ENCODE measurements around the gene AKR7A3. TPM values are rescaled to one million over a fixed set of nuclear protein-coding genes. Genes with fewer than 3 reads are reported as not detected.
A peak's percentile ranks its signal among the peaks of the same experiment; 100 is the strongest.

AKR7A3 gene
- total RNA-seq, 2 donors from 2014 or later, result 2.6 to 6.7 TPM

DNA sequence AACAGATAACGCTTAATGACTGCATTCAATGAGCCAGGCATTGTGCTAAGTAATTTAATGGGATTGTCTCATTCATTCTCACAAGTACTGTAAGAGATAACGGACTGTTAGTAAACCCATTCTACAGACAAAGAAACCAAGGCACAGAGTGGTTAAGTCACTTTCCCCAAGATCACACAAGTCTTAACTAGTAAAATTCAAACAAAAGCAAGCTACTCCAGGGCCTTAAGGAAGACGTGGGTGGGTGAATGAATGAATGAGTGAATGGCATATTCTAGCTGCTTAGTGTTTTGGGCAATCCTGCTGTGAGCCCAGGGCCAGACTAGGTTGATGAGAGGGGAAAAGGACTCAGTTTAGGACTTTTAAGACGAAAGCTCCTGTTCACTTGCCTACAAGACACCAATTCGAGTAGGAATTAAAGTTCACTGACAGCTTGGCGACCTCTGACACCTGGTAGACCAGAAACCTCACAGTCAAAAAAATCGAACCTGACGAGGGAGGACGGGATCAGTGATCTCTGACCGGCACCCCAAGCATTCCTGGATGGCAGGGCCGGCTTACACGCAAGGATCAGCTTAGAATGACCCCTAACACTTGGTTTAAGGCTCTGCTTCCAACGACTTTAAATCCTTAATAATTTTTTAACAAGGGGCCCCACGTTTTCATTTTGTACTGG lies 37.8 kb downstream of the AKR7A3 start:
- Histone ChIP-seq H3K9me3 (no peaks in the 10 kb centered on the region), H3K4me3 (peak overlapping the region; percentile 77 to 85), H3K36me3 (no peaks in the 10 kb centered on the region), H3K27me3 (replicated peaks; ENCODE audit: insufficient read depth) (no peaks in the 10 kb centered on the region), H3K27ac (peak overlapping the region; percentile 88 to 95), H3K4me1 (replicated peaks) (peaks cover 8% of the 10 kb centered on the region)
- TF ChIP-seq POLR2AphosphoS5 (IDR thresholded peaks at IDR 0.05) (no peak), POLR2A (IDR thresholded peaks at IDR 0.05) (no peak)
- TF ChIP-seq, protein P1, sequence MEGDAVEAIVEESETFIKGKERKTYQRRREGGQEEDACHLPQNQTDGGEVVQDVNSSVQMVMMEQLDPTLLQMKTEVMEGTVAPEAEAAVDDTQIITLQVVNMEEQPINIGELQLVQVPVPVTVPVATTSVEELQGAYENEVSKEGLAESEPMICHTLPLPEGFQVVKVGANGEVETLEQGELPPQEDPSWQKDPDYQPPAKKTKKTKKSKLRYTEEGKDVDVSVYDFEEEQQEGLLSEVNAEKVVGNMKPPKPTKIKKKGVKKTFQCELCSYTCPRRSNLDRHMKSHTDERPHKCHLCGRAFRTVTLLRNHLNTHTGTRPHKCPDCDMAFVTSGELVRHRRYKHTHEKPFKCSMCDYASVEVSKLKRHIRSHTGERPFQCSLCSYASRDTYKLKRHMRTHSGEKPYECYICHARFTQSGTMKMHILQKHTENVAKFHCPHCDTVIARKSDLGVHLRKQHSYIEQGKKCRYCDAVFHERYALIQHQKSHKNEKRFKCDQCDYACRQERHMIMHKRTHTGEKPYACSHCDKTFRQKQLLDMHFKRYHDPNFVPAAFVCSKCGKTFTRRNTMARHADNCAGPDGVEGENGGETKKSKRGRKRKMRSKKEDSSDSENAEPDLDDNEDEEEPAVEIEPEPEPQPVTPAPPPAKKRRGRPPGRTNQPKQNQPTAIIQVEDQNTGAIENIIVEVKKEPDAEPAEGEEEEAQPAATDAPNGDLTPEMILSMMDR (IDR thresholded peaks at IDR 0.05), result no peak
- DNase-seq (ENCODE audit: low spot score), result no peak
- WGBS, result 11% methylated on average over 14 of the region's 14 CpGs
- intact Hi-C loops (cut with DNase I), result no loop called here

DNA sequence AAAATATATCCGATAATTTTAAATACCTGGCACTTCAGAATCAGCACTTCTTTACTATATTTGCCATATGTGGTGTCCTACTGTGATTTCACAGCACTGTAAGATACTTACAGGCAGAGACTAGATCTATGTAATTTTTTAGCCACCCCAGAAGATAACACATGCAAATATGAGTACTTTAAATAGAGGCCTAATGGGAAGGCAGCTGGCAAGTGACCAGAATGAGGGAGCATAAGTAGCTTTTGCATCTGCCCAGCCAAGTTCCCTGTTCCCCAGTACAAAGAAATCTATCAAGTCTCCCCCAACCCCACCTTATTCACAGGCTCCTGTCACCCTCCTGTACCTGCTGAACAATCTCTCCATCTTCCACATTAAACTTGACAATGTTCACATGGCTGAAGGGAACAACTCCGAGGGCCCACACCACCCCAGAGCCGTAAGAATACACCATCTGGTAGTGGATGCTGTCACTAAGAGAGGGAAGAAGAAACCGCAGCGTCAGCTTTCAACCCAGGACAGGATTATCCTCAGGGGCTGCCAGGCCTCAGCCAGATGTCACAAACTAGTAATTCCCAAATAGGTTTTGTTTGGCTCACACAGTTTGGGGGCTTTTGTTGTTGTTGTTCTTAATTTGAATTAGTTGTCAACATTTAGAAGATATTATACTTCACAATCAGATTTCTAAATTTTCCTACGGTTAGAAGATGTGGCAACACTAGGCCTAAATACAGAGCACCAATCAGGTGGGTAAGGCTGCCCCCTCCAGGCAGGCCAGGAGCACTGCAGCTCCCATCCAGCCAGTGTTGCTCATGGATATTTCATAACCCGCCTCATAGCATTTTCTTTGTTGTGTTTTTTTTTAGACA lies 47.7 kb downstream of the AKR7A3 start:
- Histone ChIP-seq H3K36me3 (peaks cover 27 to 35% of the 10 kb centered on the region in 2 donors), H3K9me3 (no peaks in the 10 kb centered on the region), H3K27ac (peak overlapping the region; percentile 25 to 55), H3K4me1 (replicated peaks) (no peaks in the 10 kb centered on the region), H3K4me3 (no peak overlapping the region), H3K27me3 (replicated peaks; ENCODE audit: insufficient read depth) (no peaks in the 10 kb centered on the region)
- intact Hi-C loops (cut with DNase I), result loop anchor here (5.0 kb wide), 1 partner anchor 64 kb away; no protein-coding TSS in a partner anchor
- peak; percentile 45 for TF ChIP-seq POLR2AphosphoS5 (IDR thresholded peaks at IDR 0.05)
- TF ChIP-seq, protein P1 (IDR thresholded peaks at IDR 0.05), result peak; percentile 77 to 91 (median 85)
- no peak for TF ChIP-seq POLR2A (IDR thresholded peaks at IDR 0.05)
- WGBS, result 52% methylated on average over 7 of the region's 7 CpGs
- DNase-seq (ENCODE audit: low spot score), result peak; percentile 39

DNA sequence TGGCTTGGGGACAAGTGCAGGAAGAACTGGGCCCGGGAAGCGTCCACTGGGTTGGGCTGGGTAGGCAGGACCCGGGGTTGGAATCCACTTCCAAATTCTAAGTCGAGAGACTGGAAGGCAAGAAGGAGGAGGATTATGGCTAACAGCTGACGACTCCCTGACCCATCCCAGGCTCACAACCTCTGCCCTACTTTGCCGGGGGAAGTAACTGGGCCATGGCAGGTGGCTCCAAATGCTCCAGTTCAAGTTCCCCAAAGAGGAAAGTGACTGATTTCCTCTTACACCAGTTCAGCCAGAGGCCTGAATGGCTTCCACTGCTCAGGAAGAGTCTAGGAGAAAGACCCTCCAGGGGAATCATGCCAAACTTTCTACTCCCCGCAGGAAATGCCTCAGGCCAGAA lies 48.7 kb downstream of the AKR7A3 start:
- Histone ChIP-seq H3K4me3 (no peak overlapping the region), H3K36me3 (peaks cover 27 to 35% of the 10 kb centered on the region in 2 donors), H3K27me3 (replicated peaks; ENCODE audit: insufficient read depth) (no peaks in the 10 kb centered on the region), H3K27ac (no peak overlapping the region), H3K4me1 (replicated peaks) (no peaks in the 10 kb centered on the region), H3K9me3 (no peaks in the 10 kb centered on the region)
- TF ChIP-seq POLR2AphosphoS5 (IDR thresholded peaks at IDR 0.05) (no peak), POLR2A (IDR thresholded peaks at IDR 0.05) (no peak)
- TF ChIP-seq, protein P1 (IDR thresholded peaks at IDR 0.05), result no peak
- WGBS, result 82% methylated on average over 7 of the region's 7 CpGs
- no peak for DNase-seq (ENCODE audit: low spot score)
- intact Hi-C loops (cut with DNase I), result loop anchor here (5.0 to 10.0 kb wide), 2 partner anchors 63 to 335 kb away; partner anchors contain the start of gene ALDH4A1

DNA sequence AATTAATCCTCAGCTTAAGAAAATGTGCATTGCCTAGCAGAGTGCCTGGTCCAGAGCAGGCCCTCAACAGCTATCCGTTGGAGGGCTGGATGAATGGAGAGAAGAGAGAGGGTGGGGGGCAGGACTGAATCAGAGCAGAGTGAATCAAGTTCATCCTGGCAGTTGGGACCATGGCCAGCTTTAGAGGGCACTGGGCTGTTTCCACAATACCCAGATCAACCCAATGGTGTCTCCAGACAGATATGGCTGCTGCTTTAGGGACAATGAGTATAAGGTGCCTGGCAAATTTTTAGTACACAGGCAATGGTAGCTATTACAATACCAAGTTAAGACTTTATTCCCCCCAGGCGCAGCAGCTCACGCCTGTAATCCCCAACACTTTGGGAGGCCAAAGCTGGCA lies 54.3 kb downstream of the AKR7A3 start:
- TF ChIP-seq, protein P1 (IDR thresholded peaks at IDR 0.05), result no peak
- TF ChIP-seq POLR2A (IDR thresholded peaks at IDR 0.05) (no peak), POLR2AphosphoS5 (IDR thresholded peaks at IDR 0.05) (no peak)
- Histone ChIP-seq H3K9me3 (no peaks in the 10 kb centered on the region), H3K4me1 (replicated peaks) (peaks cover 7% of the 10 kb centered on the region), H3K27me3 (replicated peaks; ENCODE audit: insufficient read depth) (no peaks in the 10 kb centered on the region), H3K27ac (no peak overlapping the region), H3K4me3 (no peak overlapping the region), H3K36me3 (peaks cover 4 to 17% of the 10 kb centered on the region in 2 donors)
- DNase-seq (ENCODE audit: low spot score), result no peak
- intact Hi-C loops (cut with DNase I), result loop anchor here (10.0 kb wide), 1 partner anchor 329 kb away; the partner anchor contains the start of gene ALDH4A1
- 96% methylated on average over 3 of the region's 3 CpGs for WGBS

Small RNAs within 50 kb of the gene (small RNA-seq; reads per million reads assigned to genes)
- gene RNU6-1099P, result 0 reads per million in 2 donors

Other genes with a start within 250 kb of the AKR7A3 start
- gene UBR4, start 78.5 kb downstream of the AKR7A3 start, total RNA-seq, result 100 to 1,000 TPM in 1 of 2 donors, 10 to 100 TPM in 1; 93.5 to 311 TPM
- gene EMC1, start 37.2 kb downstream of the AKR7A3 start, total RNA-seq, result 10 to 100 TPM; 42.1 to 86.2 TPM
- 10 to 100 TPM; 20.5 to 21.9 TPM for gene MRTO4, start 37.0 kb downstream of the AKR7A3 start, total RNA-seq
- gene AKR7A2, start 23.4 kb upstream of the AKR7A3 start, total RNA-seq, result 100 to 1,000 TPM; 153 to 172 TPM
- 10 to 100 TPM; 24.4 to 49.6 TPM for gene SLC66A1, start 23.6 kb upstream of the AKR7A3 start, total RNA-seq
- 100 to 1,000 TPM; 139 to 150 TPM for gene CAPZB, start 196.8 kb upstream of the AKR7A3 start, total RNA-seq